Testis (tissue), 2 donors: Measurements from ENCODE around the gene ALK.

Experiments
- POLR2A ChIP-seq: fragments of 450-650 bp; IDR thresholded peaks from one replicate; pipeline ENCODE4 v1.6.1; 2017; ENCODE audit warnings: antibody characterized with exemption, mild to moderate bottlenecking, moderate library complexity
- TF ChIP-seq, protein P1 (sequence below), 3 experiments: fragments of 450-650 bp in 2 of 3; fragments of 200-600 bp in 1 of 3; sonication (generic) in 1 of 3; IDR thresholded peaks; one replicate each; pipeline ENCODE4 v1.5.1; 2016 to 2019; ENCODE audit warnings: antibody characterized with exemption in 3 of 3, mild to moderate bottlenecking in 2 of 3, moderate library complexity in 1 of 3

DNA sequence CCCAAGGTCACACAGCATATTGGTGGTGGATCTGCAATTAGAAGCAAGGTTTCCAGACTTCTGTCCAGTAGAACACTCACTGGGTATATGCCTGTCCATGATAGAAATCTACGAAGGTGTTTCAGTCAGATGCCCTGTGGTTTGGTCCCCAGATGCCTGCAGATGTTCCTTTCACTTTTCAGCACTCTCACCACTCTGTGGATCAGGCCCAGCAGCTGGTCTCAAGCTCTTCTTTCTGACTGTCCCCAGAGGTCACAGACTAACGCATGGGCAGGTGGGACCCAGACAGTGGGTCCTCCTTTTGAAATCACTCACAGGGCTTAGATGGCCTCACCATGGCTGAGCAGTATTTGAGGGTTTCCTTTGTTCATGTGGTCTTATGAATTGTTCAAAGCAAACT lies 376.5 kb downstream of the ALK start:
- TF ChIP-seq, protein P1, sequence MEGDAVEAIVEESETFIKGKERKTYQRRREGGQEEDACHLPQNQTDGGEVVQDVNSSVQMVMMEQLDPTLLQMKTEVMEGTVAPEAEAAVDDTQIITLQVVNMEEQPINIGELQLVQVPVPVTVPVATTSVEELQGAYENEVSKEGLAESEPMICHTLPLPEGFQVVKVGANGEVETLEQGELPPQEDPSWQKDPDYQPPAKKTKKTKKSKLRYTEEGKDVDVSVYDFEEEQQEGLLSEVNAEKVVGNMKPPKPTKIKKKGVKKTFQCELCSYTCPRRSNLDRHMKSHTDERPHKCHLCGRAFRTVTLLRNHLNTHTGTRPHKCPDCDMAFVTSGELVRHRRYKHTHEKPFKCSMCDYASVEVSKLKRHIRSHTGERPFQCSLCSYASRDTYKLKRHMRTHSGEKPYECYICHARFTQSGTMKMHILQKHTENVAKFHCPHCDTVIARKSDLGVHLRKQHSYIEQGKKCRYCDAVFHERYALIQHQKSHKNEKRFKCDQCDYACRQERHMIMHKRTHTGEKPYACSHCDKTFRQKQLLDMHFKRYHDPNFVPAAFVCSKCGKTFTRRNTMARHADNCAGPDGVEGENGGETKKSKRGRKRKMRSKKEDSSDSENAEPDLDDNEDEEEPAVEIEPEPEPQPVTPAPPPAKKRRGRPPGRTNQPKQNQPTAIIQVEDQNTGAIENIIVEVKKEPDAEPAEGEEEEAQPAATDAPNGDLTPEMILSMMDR (IDR thresholded peaks at IDR 0.05), result no peak
- TF ChIP-seq POLR2A, result no peak
